ENCODE measurements around the gene FOXA2.

DNA sequence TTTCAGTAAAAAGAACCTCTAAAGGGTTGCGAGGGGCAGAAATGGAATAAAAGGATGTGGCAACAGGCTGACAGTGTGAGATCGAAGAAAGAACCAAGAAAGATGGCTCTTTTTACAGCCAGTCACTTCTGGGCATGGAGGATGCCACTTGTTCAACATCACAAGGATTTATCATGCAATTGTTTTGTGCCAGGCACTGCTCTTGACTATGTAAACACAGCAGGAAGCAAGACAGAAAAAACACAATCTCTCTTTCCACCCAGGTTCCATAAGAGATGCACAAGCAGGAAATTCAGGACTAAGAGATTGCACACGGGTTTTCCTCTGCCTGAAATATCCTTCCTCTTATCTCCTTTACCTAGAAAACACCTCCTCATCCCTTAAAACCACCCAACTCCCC, 38.0 kb downstream of the FOXA2 start:
- no peak for TF ChIP-seq HDGF (IDR thresholded peaks at IDR 0.05; ENCODE audit: borderline replicate concordance)
- TF ChIP-seq FOXM1 (IDR thresholded peaks at IDR 0.05; ENCODE audit: borderline replicate concordance), result no peak
- TF ChIP-seq SP1 (IDR thresholded peaks at IDR 0.05), result no peak
- no peak for TF ChIP-seq FOXA1 (IDR thresholded peaks at IDR 0.05)
- no peak for TF ChIP-seq ZNF384 (IDR thresholded peaks at IDR 0.05)
- TF ChIP-seq ELF4 (IDR thresholded peaks at IDR 0.05), result no peak
- no peak for TF ChIP-seq BHLHE40 (IDR thresholded peaks at IDR 0.05; ENCODE audit: borderline replicate concordance)
- TF ChIP-seq, protein P1, sequence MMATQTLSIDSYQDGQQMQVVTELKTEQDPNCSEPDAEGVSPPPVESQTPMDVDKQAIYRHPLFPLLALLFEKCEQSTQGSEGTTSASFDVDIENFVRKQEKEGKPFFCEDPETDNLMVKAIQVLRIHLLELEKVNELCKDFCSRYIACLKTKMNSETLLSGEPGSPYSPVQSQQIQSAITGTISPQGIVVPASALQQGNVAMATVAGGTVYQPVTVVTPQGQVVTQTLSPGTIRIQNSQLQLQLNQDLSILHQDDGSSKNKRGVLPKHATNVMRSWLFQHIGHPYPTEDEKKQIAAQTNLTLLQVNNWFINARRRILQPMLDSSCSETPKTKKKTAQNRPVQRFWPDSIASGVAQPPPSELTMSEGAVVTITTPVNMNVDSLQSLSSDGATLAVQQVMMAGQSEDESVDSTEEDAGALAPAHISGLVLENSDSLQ (IDR thresholded peaks at IDR 0.05), result no peak
- no peak for TF ChIP-seq TARDBP (IDR thresholded peaks at IDR 0.05)
- TF ChIP-seq FOXK2 (IDR thresholded peaks at IDR 0.05), result no peak
- no peak for TF ChIP-seq NFRKB (IDR thresholded peaks at IDR 0.05)
- TF ChIP-seq L3MBTL2 (conservative IDR thresholded peaks at IDR 0.05), result no peak
- TF ChIP-seq LEF1 (IDR thresholded peaks at IDR 0.05; ENCODE audit: borderline replicate concordance), result no peak

All from HEK293T (cell line).